Endodermal cell (in vitro differentiated cells): ENCODE measurements around the gene C4A. TPM values are rescaled to one million over a fixed set of nuclear protein-coding genes. Genes with fewer than 3 reads are reported as not detected.

Experiments used
- DNase-seq: peaks from one replicate; pipeline ENCODE4 v3.0.0-alpha.2; 2017
- H3K27ac ChIP-seq: 2 replicates; pipeline ENCODE4 v1.5.1; 2013; ENCODE audit warnings: mild to moderate bottlenecking, low read depth, low read length, moderate library complexity
- H3K27me3 ChIP-seq: 2 replicates; pipeline ENCODE4 v1.6.1; 2013; ENCODE audit warnings: mild to moderate bottlenecking, low read length, moderate library complexity; ENCODE audit not compliant: insufficient read depth, control insufficient read depth, poor library complexity, severe bottlenecking
- H3K36me3 ChIP-seq: 2 replicates; pipeline ENCODE4 v1.7.0; 2013; ENCODE audit warnings: mild to moderate bottlenecking, low read length, moderate library complexity; ENCODE audit not compliant: control insufficient read depth, insufficient read depth
- H3K4me1 ChIP-seq: one replicate; pipeline ENCODE4 v1.7.0; 2013; ENCODE audit warnings: low read length; ENCODE audit not compliant: control insufficient read depth, insufficient read depth
- H3K4me3 ChIP-seq: 2 replicates; pipeline ENCODE4 v1.5.1; 2013; ENCODE audit warnings: mild to moderate bottlenecking, low read length, moderate library complexity
- H3K9ac ChIP-seq: 2 replicates; pipeline ENCODE4 v1.6.1; 2013; ENCODE audit warnings: mild to moderate bottlenecking, low read length, moderate library complexity; ENCODE audit not compliant: poor library complexity, severe bottlenecking; ENCODE audit errors: extremely low read depth
- H3K9me3 ChIP-seq: 2 replicates; pipeline ENCODE4 v1.6.1; 2013; ENCODE audit warnings: mild to moderate bottlenecking, low read length, moderate library complexity; ENCODE audit not compliant: control insufficient read depth
- H3K27ac Mint-ChIP-seq: 2 replicates; pipeline ENCODE4 v1.8.0; 2020; ENCODE audit warnings: mixed read lengths
- H3K27me3 Mint-ChIP-seq: 2 replicates; pipeline ENCODE4 v1.8.0; 2021; ENCODE audit warnings: mild to moderate bottlenecking, mixed read lengths; ENCODE audit not compliant: insufficient read depth
- H3K36me3 Mint-ChIP-seq: 2 replicates; pipeline ENCODE4 v1.8.0; 2020; ENCODE audit warnings: low read depth, mixed read lengths
- H3K4me1 Mint-ChIP-seq: 2 replicates; pipeline ENCODE4 v1.8.0; 2020; ENCODE audit warnings: mixed read lengths
- H3K4me3 Mint-ChIP-seq: 2 replicates; pipeline ENCODE4 v1.8.0; 2020; ENCODE audit warnings: mild to moderate bottlenecking, moderate library complexity, mixed read lengths
- H3K9me3 Mint-ChIP-seq: 2 replicates; pipeline ENCODE4 v1.8.0; 2020; ENCODE audit warnings: mild to moderate bottlenecking, mixed read lengths
- CTCF ChIP-seq: fragments of 200-600 bp; sonication (generic); conservative IDR thresholded peaks from 2 replicates; pipeline ENCODE4 v1.5.0; 2021; ENCODE audit warnings: antibody characterized with exemption, mild to moderate bottlenecking
- WGBS, 2 experiments: methylation state at CpG; one replicate each; pipeline versions ENCODE4 v1.1.5 to v1.1.7; 2013; ENCODE audit warnings: missing lambda C conversion rate in 2 of 2, mixed read lengths in 1 of 2; ENCODE audit not compliant: insufficient coverage in 1 of 2, insufficient read length in 1 of 2; 5-methylcytosine and 5-hydroxymethylcytosine counted together
- total RNA-seq, 2 donors: library from RNA; stranded (reverse); fragmentation: NEBNext Ultra II Directional in 1 of 2; extraction: Animal tissue kit (Norgen Biotek cat#: 25700) in 1 of 2; gene quantifications; 2 replicates in 1 of 2; 3 replicates in 1 of 2; pipeline ENCODE4 v1.2.1, GENCODE V29; 2021

Gene C4A
- total RNA-seq, 2 donors from 2014 or later: 4.5 to 6.2 TPM

DNA sequence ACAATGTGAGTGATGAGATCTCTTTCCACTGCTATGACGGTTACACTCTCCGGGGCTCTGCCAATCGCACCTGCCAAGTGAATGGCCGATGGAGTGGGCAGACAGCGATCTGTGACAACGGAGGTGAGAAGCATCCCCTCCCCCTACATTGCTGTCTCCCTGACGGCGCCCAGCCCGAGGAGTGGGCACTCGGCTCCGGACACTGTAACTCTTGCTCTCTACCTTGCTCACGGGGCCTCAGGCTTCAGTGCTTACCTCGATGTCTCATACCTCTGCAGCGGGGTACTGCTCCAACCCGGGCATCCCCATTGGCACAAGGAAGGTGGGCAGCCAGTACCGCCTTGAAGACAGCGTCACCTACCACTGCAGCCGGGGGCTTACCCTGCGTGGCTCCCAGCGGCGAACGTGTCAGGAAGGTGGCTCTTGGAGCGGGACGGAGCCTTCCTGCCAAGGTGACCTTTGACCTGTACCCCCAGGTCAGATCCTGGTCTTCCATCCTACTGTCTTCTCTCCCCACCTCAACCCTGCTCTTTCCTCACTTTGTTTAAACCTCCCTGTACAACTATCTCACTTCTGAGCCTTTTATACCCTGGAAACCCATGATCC, 34.7 kb upstream of the C4A start:
- Histone ChIP-seq H3K36me3 (peaks cover 19% of the 10 kb centered on the region), H3K4me3 (no peak overlapping the region), H3K9ac (no peak overlapping the region), H3K9me3 (no peaks in the 10 kb centered on the region), H3K4me1 (no peaks in the 10 kb centered on the region), H3K27ac (no peak overlapping the region), H3K27me3 (peaks cover 42% of the 10 kb centered on the region)
- peak; percentile 35 for DNase-seq
- H3K9me3 Mint-ChIP-seq: no peaks in the 10 kb centered on the region
- H3K4me1 Mint-ChIP-seq: no peaks in the 10 kb centered on the region
- TF ChIP-seq CTCF: no peak
- peaks cover 8% of the 10 kb centered on the region for H3K36me3 Mint-ChIP-seq
- H3K4me3 Mint-ChIP-seq: no peak overlapping the region
- peaks cover 65% of the 10 kb centered on the region for H3K27me3 Mint-ChIP-seq
- no peak overlapping the region for H3K27ac Mint-ChIP-seq
- WGBS, 2 experiments: 86 to 88% methylated on average over 17 to 24 of the region's 24 CpGs

GRCh38 chr6:31947864-31948263, 34.0 kb upstream of the C4A start:
- H3K4me1 Mint-ChIP-seq: no peaks in the 10 kb centered on the region
- no peak overlapping the region for H3K4me3 ChIP-seq
- H3K27ac Mint-ChIP-seq: no peak overlapping the region
- H3K36me3 ChIP-seq: peaks cover 26% of the 10 kb centered on the region
- no peaks in the 10 kb centered on the region for H3K4me1 ChIP-seq
- H3K4me3 Mint-ChIP-seq: no peak overlapping the region
- 86 to 95% methylated on average over 4 of the region's 4 CpGs for WGBS, 2 experiments
- H3K9ac ChIP-seq: no peak overlapping the region
- H3K27me3 ChIP-seq: peaks cover 35% of the 10 kb centered on the region
- no peak overlapping the region for H3K27ac ChIP-seq
- peaks cover 11% of the 10 kb centered on the region for H3K36me3 Mint-ChIP-seq
- H3K9me3 Mint-ChIP-seq: no peaks in the 10 kb centered on the region
- no peaks in the 10 kb centered on the region for H3K9me3 ChIP-seq
- peaks cover 58% of the 10 kb centered on the region for H3K27me3 Mint-ChIP-seq
- DNase-seq: no peak
- no peak for TF ChIP-seq CTCF

- Histone ChIP-seq H3K27ac (no peak overlapping the region), H3K4me3 (no peak overlapping the region), H3K9me3 (no peaks in the 10 kb centered on the region), H3K9ac (no peak overlapping the region), H3K4me1 (no peaks in the 10 kb centered on the region), H3K36me3 (peaks cover 30% of the 10 kb centered on the region), H3K27me3 (peaks cover 31% of the 10 kb centered on the region)
- Mint-ChIP-seq H3K27me3 (peaks cover 53% of the 10 kb centered on the region), H3K27ac (no peak overlapping the region), H3K36me3 (peaks cover 15% of the 10 kb centered on the region), H3K4me1 (no peaks in the 10 kb centered on the region), H3K4me3 (no peak overlapping the region), H3K9me3 (no peaks in the 10 kb centered on the region)
- TF ChIP-seq CTCF: no peak
- DNase-seq: no peak
- WGBS, 2 experiments: 88 to 94% methylated on average over 4 to 5 of the region's 5 CpGs
Measured at GRCh38 chr6:31948306-31948705, 33.6 kb upstream of the C4A start.
